Skeletal muscle tissue (tissue), 4 donors: ENCODE measurements around the gene ADGRB3. TPM values are rescaled to one million over a fixed set of nuclear protein-coding genes. Genes with fewer than 3 reads are reported as not detected.

Source experiments
- H3K27ac ChIP-seq: one replicate; pipeline ENCODE4 v1.7.0; 2013; ENCODE audit warnings: mild to moderate bottlenecking, low read depth, low read length, inconsistent platforms
- H3K27me3 ChIP-seq, 3 donors: one replicate each; pipeline ENCODE4 v1.7.0; 2013; ENCODE audit warnings: low read length in 3 of 3; ENCODE audit not compliant: control insufficient read depth in 3 of 3, insufficient read depth in 3 of 3
- H3K36me3 ChIP-seq, 3 donors: one replicate each; pipeline ENCODE4 v1.7.0; 2013; ENCODE audit warnings: low read length in 3 of 3; ENCODE audit not compliant: control insufficient read depth in 3 of 3, insufficient read depth in 3 of 3
- H3K4me1 ChIP-seq, 3 donors: one replicate each; pipeline ENCODE4 v1.7.0; 2013; ENCODE audit warnings: low read length in 3 of 3, mild to moderate bottlenecking in 3 of 3; ENCODE audit not compliant: control insufficient read depth in 3 of 3, insufficient read depth in 3 of 3
- H3K4me3 ChIP-seq, 3 donors: one replicate each; pipeline ENCODE4 v1.7.0; 2013; ENCODE audit warnings: low read length in 3 of 3
- H3K9ac ChIP-seq, 3 donors: one replicate each; pipeline ENCODE4 v1.7.0; 2013; ENCODE audit warnings: low read length in 3 of 3, mild to moderate bottlenecking in 3 of 3, moderate library complexity in 2 of 3, low read depth in 1 of 3
- H3K9me3 ChIP-seq, 3 donors: one replicate each; pipeline ENCODE4 v1.7.0; 2013; ENCODE audit warnings: low read length in 3 of 3; ENCODE audit not compliant: control insufficient read depth in 3 of 3
- total RNA-seq: library from RNA; depleted of rRNA; stranded (reverse); fragments of >200 nt; gene quantifications from one replicate; pipeline ENCODE4 v1.2.3, GENCODE V29; 2014
- donor health status: Osteomylitis.

ADGRB3 gene
- total RNA-seq, 1 donor from 2014 or later: 3.1 TPM

DNA sequence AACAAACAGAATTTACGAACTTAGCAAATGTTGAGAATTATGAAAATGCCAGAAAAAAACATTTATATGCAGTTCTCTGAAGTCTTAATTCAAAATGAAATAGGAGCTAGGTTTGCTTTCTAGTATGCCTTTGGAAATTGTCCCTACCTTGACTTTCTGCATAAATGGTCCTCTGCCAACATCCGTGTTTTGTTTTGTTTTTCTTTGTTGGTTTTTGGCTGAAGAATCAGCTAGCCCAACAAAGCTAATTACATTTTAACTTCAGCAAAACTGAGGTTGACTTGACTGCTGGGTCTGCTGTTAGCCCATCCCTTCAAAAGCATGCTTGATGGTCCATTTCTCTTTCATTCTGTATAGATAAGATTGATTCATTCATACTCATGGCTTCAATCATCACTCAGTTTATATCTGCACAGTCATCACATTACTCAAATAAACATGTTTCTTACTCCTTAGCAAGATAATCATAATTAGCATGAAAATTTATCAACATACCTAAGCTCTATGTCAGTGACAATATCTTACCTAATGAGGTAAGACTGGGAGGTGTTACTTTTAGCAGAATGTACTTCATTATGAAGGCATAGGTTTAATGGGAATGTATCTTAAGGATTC, 76.4 kb downstream of the ADGRB3 start:
- Histone ChIP-seq H3K4me1 (no peaks in the 10 kb centered on the region), H3K36me3 (no peaks in the 10 kb centered on the region), H3K4me3 (no peak overlapping the region), H3K9ac (no peak overlapping the region), H3K9me3 (no peaks in the 10 kb centered on the region), H3K27me3 (no peaks in the 10 kb centered on the region), H3K27ac (no peak overlapping the region)

DNA sequence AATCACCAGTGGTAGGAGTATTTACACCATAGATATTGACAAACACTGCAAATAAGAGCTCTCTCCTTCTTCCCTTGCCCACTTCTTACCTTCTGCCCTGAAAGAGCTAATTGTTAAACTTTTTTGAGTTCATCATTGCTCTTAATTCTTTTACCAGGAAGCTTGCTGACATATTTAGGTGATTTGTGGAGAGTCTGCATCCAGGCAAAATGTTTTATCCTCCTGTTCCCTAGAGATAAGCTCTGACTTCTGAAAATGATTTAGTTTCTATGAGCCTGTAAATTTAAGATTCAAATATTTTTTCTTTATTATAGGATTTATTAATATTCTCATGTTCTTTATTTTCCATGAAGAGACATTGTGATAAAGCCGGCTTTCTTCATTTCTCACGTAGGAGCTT, 81.5 kb downstream of the ADGRB3 start:
- Histone ChIP-seq H3K27me3 (no peaks in the 10 kb centered on the region), H3K4me3 (no peak overlapping the region), H3K4me1 (no peaks in the 10 kb centered on the region)

DNA sequence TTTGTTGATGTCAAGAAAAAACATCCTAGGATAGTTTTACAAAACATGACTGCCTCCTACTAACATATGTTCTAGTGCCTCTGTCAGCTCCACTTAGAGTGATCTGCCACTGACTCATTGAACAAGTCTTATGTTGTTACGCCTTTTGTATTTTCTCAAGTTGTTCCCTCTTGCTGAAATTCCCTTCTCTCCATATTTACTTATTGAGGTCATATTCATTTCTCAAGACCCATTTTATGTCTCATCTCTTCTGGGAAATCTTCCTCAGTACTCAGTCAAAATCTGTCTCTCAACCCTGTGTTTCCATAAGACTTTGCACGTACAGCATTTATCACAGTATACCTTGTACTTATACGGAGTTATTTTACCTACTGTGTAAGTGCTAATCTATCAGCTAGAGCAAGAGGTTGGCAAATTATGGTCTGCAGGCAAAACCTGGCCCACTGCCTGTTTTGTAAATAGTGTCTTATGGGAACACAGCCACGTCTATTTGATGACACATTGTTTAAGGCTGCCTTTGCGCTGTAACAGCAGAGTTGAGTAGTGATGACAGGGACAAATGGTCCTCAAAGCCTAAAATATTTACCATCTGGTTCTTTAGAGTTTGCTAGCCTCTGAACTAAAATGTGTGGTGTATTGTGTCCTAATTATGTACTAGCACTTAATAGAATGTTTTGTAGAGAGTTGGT, 83.4 kb downstream of the ADGRB3 start:
- Histone ChIP-seq H3K27ac (no peak overlapping the region), H3K4me1 (no peaks in the 10 kb centered on the region), H3K4me3 (no peak overlapping the region)

More for the DNA sequence above, 81.5 kb downstream of the ADGRB3 start:
- H3K27ac ChIP-seq: no peak overlapping the region
- no peaks in the 10 kb centered on the region for H3K9me3 ChIP-seq
- H3K9ac ChIP-seq: no peak overlapping the region
- no peaks in the 10 kb centered on the region for H3K36me3 ChIP-seq

DNA sequence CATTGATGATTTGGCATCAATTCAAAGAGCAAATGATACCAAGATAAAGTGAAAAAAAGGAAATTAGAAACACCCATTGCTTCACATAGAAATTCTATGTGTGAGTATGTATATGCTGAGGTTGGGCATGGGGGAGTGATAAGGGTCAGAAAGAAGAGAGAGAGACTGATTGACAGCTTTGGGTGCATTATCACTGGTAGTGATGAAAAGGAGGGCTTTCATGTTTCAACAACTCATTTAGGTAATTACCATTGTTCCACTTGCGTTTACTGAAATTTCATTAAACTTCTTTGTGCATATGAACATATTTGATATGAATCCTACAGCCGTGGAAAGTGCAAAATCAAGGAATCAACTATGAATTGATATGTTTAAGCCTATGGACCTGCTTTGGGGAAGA, 84.7 kb downstream of the ADGRB3 start:
- Histone ChIP-seq H3K27me3 (no peaks in the 10 kb centered on the region), H3K36me3 (no peaks in the 10 kb centered on the region), H3K4me1 (no peaks in the 10 kb centered on the region), H3K27ac (no peak overlapping the region), H3K9ac (no peak overlapping the region), H3K4me3 (no peak overlapping the region), H3K9me3 (no peaks in the 10 kb centered on the region)

More for the DNA sequence above, 83.4 kb downstream of the ADGRB3 start:
- Histone ChIP-seq H3K27me3 (no peaks in the 10 kb centered on the region), H3K9ac (no peak overlapping the region), H3K9me3 (no peaks in the 10 kb centered on the region), H3K36me3 (no peaks in the 10 kb centered on the region)

DNA sequence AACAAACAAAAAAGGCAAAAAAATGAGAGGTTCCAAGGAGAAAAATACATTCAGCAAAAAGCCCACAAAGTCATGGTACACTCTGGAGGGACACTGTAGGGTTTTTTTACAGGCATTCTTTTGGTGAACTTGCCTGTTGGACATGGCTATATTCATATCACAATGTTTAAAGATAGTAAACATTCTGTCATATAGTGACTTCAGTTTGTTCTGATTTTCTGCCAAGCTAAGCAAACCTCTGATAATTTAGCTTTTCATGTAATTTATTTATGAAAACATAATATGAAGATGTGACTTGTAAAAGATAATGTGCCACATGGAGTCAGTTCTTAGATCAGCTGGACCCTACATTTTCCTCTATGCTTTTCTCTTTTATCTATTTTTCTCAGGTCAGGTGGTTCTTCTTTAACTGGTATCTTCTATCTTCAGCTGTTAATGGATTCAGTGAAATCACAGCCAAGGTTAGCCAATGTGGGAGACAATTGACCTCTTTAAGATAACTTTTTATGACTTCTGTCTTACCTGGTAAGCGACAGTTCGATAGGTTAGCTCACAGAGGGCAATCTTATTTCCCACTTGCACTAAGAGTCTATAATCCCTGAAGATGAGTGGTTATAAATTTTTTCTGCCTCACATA, 87.9 kb downstream of the ADGRB3 start:
- Histone ChIP-seq H3K4me3 (no peak overlapping the region), H3K27ac (no peak overlapping the region), H3K4me1 (no peaks in the 10 kb centered on the region), H3K36me3 (no peaks in the 10 kb centered on the region), H3K9ac (no peak overlapping the region), H3K9me3 (no peaks in the 10 kb centered on the region), H3K27me3 (no peaks in the 10 kb centered on the region)

DNA sequence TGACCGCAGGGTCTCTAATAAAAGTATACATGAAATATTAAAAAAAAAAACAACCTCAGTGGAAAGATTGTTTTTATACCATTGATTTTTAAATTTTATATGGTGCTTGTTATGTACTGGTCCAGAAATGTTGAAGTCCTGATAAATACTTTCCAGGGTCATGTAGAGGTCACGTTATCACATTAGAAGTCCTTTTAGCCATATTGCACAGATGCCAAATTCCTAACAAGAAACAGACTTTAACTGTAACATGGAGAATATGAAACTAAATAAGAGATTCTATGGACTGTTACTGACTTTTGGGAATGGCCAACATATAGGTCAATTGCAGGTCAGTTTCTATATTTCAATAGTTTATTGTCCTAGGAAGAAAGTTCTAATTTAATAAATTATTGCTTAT, 89.0 kb downstream of the ADGRB3 start:
- no peak overlapping the region for H3K27ac ChIP-seq
- H3K4me1 ChIP-seq: no peaks in the 10 kb centered on the region
- no peaks in the 10 kb centered on the region for H3K36me3 ChIP-seq
- no peak overlapping the region for H3K4me3 ChIP-seq
- H3K9ac ChIP-seq: no peak overlapping the region
- no peaks in the 10 kb centered on the region for H3K27me3 ChIP-seq
- no peaks in the 10 kb centered on the region for H3K9me3 ChIP-seq

DNA sequence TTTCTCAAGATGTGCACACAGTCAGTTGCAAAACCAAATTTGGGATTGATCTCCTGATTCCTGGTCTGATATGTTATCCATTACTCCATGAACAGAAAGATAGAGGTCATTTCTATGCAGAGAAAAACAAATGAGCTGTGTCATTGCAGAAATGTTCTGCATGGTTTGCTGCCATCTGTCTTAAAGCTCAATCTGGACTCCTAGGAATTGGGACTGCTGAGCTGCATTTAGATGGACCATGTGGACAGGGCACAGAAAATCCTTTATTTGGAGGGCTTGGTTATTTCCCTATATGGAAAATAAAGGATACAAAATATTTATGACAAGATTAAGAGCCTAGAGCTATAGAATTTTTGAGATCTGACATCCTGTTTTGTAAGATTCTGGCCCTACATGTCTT, 91.3 kb downstream of the ADGRB3 start:
- Histone ChIP-seq H3K36me3 (no peaks in the 10 kb centered on the region), H3K4me3 (no peak overlapping the region), H3K9me3 (no peaks in the 10 kb centered on the region), H3K9ac (no peak overlapping the region), H3K4me1 (no peaks in the 10 kb centered on the region), H3K27me3 (no peaks in the 10 kb centered on the region), H3K27ac (no peak overlapping the region)

DNA sequence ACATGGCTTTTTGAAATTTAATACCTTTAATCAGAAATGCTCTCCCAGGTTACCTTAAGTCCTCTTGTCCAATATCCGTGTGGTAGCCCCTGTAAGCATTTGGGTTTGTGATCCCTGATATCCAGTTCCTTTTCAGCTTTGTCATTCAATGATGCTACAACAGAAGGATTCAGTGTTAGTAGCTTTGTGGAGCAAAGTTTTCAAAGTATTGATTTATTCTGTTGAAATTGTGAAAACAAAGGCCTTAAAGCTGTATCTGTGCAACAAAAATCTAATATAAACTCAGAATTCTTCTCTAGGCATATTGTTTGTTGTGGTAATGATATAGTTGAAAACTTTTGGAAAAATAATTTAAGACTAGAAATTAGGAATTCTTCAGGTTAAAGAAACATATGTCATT, 91.9 kb downstream of the ADGRB3 start:
- no peaks in the 10 kb centered on the region for H3K27me3 ChIP-seq
- H3K9me3 ChIP-seq: no peaks in the 10 kb centered on the region
- H3K4me3 ChIP-seq: no peak overlapping the region
- H3K4me1 ChIP-seq: no peaks in the 10 kb centered on the region
- no peak overlapping the region for H3K9ac ChIP-seq
- H3K27ac ChIP-seq: no peak overlapping the region
- no peaks in the 10 kb centered on the region for H3K36me3 ChIP-seq

DNA sequence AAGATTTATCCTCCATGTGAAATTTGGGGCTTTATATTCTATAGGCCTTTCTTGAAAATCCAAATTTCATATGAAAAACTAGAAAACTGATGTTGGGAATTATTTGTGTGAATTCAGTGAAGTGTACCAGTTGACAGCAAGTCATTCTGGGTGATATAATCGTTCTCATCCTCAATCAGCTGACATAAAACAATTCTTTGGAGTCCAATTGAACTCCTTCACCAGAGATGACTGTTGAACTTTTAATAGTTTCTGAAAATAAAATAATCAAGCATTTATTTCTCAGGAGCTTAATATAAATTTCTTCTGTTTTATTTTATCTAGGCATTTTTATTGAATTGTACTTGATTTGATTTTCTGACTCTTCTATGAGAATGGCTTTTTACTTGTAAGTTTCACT, 92.6 kb downstream of the ADGRB3 start:
- H3K27me3 ChIP-seq: no peaks in the 10 kb centered on the region
- H3K9me3 ChIP-seq: no peaks in the 10 kb centered on the region
- H3K27ac ChIP-seq: no peak overlapping the region
- H3K4me3 ChIP-seq: no peak overlapping the region
- no peaks in the 10 kb centered on the region for H3K4me1 ChIP-seq
- no peaks in the 10 kb centered on the region for H3K36me3 ChIP-seq
- H3K9ac ChIP-seq: no peak overlapping the region

DNA sequence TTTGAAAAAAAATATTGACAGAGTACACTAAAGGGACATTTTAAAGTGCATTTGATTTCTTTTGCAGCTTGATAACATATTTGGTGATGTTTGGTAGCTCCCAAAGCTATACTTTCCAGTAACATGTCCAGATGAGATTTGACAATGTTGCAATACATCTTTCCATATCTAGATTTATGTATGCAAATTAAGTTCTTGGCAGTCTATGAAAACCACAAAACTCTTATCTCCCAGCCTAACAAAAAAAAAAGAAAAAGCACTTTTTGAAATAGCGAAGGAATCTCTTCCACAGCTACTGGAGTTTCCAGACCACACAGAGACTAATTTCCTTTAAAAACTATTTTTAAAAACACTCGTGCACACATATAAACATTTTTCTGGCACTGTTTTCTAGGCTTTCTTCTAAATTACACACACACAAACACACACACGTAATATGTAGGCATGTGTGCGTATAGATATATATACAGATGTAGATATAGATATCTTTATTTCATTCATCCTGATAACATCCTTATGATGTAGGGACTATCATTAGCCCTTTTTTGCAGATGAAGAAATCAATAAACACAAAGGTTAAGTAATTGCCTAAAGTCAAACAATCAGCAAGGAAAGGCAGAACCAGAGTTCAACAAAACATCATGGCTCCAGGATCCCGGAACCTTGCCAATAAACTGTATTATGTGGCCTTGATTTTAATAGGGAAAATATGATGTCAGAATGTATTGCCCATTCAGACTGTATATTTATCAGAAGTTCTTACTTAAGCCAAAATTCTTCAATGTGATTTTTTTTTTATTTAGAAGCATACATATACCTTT, 93.3 kb downstream of the ADGRB3 start:
- H3K9me3 ChIP-seq: no peaks in the 10 kb centered on the region
- H3K36me3 ChIP-seq: no peaks in the 10 kb centered on the region
- no peaks in the 10 kb centered on the region for H3K27me3 ChIP-seq
- H3K4me1 ChIP-seq: no peaks in the 10 kb centered on the region
- H3K27ac ChIP-seq: no peak overlapping the region
- no peak overlapping the region for H3K9ac ChIP-seq
- no peak overlapping the region for H3K4me3 ChIP-seq
